Measurements from ENCODE around the gene UGT1A3.
"Not testable (repeated sequence)": the region's sequence is repeated elsewhere in the genome, so short reads cannot be mapped to it uniquely, and the experiment has no call there.

UGT1A3 gene

GRCh38 chr2:233718552-233718951 is 10.3 kb upstream of the UGT1A3 start, which contains the start of gene UGT1A4:
Gene UGT1A4, plus strand, starts transcription at chr2:233718736. Its CDS starts 85 bp downstream, at chr2:233718821.
- Histone ChIP-seq H3K36me3 (no peaks in the 10 kb centered on the region), H3K9me3 (ENCODE audit: severe bottlenecking) (no peaks in the 10 kb centered on the region), H3K27ac (no peak within 1 kb of the TSS), H3K4me3 (ENCODE audit: low read depth, low read length) (no peak within 1 kb of the TSS), H3K27me3 (ENCODE audit: insufficient read depth, low read depth, severe bottlenecking) (no peaks in the 10 kb centered on the region)
- TF ChIP-seq CTCF (IDR thresholded peaks at IDR 0.05; ENCODE audit: low read depth, low read length), result no peak
- no peak for DNase-seq

DNA sequence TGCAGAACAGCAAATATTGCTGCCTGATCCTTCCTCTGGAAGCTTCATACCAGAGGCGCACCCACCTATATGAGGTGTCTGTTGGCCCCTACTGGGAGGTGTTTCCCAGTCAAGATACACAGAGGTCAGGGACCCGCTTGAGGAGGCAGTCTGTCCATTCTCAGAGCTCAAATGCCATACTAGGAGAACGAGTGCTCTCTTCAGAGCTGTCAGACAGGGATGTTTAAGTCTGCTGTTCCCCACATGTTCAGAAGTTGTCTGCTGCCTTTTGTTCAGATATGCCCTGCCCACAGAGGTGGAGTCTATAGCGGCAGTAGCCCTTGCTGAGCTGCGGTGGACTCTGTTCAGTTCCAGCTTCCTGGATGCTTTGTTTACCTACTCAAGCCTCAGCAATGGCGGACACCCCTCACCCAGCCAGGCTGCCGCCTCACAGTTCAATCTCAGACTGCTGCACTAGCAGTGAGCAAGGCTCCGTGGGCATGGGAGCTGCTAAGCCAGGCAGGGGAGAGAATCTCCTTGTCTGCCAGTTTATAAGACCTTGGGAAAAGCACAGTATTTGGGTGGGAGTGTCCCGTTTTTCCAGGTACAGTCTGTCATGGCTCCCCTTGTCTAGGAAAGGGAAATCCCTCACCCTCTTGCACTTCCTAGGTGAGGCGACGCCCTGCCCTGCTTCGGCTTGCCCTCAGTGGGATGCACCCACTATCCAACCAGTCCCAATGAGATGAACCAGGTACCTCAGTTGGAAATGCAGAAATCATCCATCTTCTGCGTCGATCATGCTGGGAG is 8.2 kb downstream of the UGT1A3 start:
- H3K4me3 ChIP-seq (ENCODE audit: low read depth, low read length); H3K27me3 ChIP-seq (ENCODE audit: insufficient read depth, low read depth, severe bottlenecking); H3K27ac ChIP-seq; DNase-seq; H3K36me3 ChIP-seq; H3K9me3 ChIP-seq (ENCODE audit: severe bottlenecking): not testable (repeated sequence)

DNA sequence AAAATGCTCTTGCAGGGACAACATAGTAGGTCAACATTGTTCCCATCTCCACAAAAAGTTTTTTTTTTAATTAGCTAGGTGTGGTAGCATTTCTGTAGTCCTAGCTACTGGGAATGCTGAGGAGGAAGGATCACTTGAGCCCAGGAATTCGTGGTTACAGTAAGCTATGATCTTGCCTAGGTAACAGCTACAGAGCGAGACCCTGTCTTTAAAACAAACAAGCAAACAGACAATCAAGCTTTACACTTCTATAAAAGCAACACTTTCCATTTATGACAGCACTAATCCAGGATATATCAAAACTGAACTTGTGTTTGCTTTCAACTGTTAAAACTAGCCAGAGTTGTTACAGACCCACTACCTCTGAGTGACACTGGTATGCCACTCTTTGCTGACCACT is 12.0 kb downstream of the UGT1A3 start:
- DNase-seq, result no peak
- peaks cover 9% of the 10 kb centered on the region for H3K9me3 ChIP-seq (ENCODE audit: severe bottlenecking)
- H3K27me3 ChIP-seq (ENCODE audit: insufficient read depth, low read depth, severe bottlenecking), result no peaks in the 10 kb centered on the region
- no peak overlapping the region for H3K4me3 ChIP-seq (ENCODE audit: low read depth, low read length)
- no peaks in the 10 kb centered on the region for H3K36me3 ChIP-seq
- no peak overlapping the region for H3K27ac ChIP-seq
- TF ChIP-seq CTCF (IDR thresholded peaks at IDR 0.05; ENCODE audit: low read depth, low read length), result no peak

DNA sequence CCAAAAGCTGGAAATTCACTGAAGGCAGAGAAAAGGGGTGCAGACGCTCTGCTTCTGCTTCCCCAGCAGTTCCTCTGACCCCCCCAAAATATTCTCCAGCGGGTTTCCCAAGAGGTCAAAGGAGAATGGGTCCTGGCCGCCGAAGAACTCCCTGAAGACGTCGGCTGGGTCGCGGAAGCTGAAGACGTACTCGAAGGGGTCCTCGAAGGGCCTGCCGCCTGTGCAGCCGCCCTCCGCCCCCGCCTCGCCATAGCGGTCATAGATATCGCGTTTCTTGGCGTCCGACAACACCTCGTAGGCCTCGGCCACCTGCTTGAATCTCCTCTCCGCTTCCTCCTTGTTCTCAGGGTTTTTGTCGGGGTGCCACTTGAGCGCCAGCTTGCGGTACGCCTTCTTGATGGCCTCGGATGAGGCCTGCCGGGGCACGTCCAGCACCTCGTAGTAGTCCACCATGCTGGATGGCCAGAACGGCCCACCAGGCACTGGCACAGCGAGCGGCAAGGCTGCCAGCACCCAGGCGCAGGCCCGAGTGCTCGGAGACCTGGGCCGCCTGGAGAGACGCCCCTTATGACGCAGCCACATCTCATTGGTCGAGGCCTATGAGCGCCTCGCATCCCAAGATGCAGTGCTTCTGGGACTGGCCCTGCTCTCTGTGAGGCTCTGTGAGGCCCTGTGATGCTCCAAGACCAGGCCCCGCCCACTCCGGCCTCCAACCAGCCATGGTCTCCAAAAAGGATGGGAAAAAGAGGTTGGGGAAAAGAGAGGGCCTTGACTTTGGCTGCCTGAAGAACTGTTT is 14.8 kb downstream of the UGT1A3 start:
- no peak for DNase-seq
- Histone ChIP-seq H3K27me3 (ENCODE audit: insufficient read depth, low read depth, severe bottlenecking) (no peaks in the 10 kb centered on the region), H3K27ac (no peak overlapping the region), H3K4me3 (ENCODE audit: low read depth, low read length) (no peak overlapping the region), H3K9me3 (ENCODE audit: severe bottlenecking) (peaks cover 1% of the 10 kb centered on the region), H3K36me3 (no peaks in the 10 kb centered on the region)
- TF ChIP-seq CTCF (IDR thresholded peaks at IDR 0.05; ENCODE audit: low read depth, low read length), result no peak

GRCh38 chr2:233745073-233745755 is 16.4 kb downstream of the UGT1A3 start:
- Histone ChIP-seq H3K27ac (no peak overlapping the region), H3K27me3 (ENCODE audit: insufficient read depth, low read depth, severe bottlenecking) (no peaks in the 10 kb centered on the region), H3K36me3 (no peaks in the 10 kb centered on the region), H3K9me3 (ENCODE audit: severe bottlenecking) (peaks cover 4% of the 10 kb centered on the region), H3K4me3 (ENCODE audit: low read depth, low read length) (no peak overlapping the region)
- no peak for TF ChIP-seq CTCF (IDR thresholded peaks at IDR 0.05; ENCODE audit: low read depth, low read length)
- no peak for DNase-seq

- H3K9me3 ChIP-seq (ENCODE audit: severe bottlenecking), result peaks cover 11% of the 10 kb centered on the region
- not testable (repeated sequence) for H3K27ac ChIP-seq; H3K27me3 ChIP-seq (ENCODE audit: insufficient read depth, low read depth, severe bottlenecking); H3K4me3 ChIP-seq (ENCODE audit: low read depth, low read length); DNase-seq; H3K36me3 ChIP-seq
Measured at GRCh38 chr2:233745838-233746237, 17.0 kb downstream of the UGT1A3 start.
